Measurements from ENCODE around the gene SEC23IP. TPM values are rescaled to one million over a fixed set of nuclear protein-coding genes. Genes with fewer than 3 reads are reported as not detected.

The SEC23IP gene
- polyA plus RNA-seq, 3 donors = 11.5 to 43.8 (median 42.0) TPM

GRCh38 chr10:119871881-119872609 lies 20.5 kb upstream of the SEC23IP start:
- H3K36me3 Mint-ChIP-seq = peaks cover 3 to 6% of the 10 kb centered on the region in 2 donors
- peaks cover 57% of the 10 kb centered on the region for H3K79me2 ChIP-seq (ENCODE audit: insufficient read depth, low read length)
- peaks cover 55% of the 10 kb centered on the region for H3K4me1 Mint-ChIP-seq
- H4K20me1 ChIP-seq (ENCODE audit: insufficient read depth, low read length) = peaks cover 52% of the 10 kb centered on the region
- H3K9me3 ChIP-seq (replicated peaks in 1 of 2; ENCODE audit: control insufficient read depth in 1 of 2, insufficient read depth in 1 of 2, low read length in 2 of 2) = no peaks in the 10 kb centered on the region
- no peak for TF ChIP-seq CTCF (IDR thresholded peaks at IDR 0.05)
- peak overlapping the region; percentile 94 for H3K4me2 ChIP-seq (replicated peaks; ENCODE audit: extremely low read depth, low read length, poor library complexity, severe bottlenecking)
- peak overlapping the region; percentile 76 for H3K9ac ChIP-seq (ENCODE audit: insufficient read depth, low read length, poor library complexity, severe bottlenecking)
- under 1% methylated on average over 44 of the region's 56 CpGs for WGBS (ENCODE audit: insufficient coverage)
- no peaks in the 10 kb centered on the region for H3K27me3 ChIP-seq (ENCODE audit: control insufficient read depth in 2 of 2, insufficient read depth in 2 of 2, low read length in 2 of 2)
- peaks cover 38 to 58% of the 10 kb centered on the region in 2 donors for H3K4me1 ChIP-seq (ENCODE audit: control insufficient read depth in 1 of 2, insufficient read depth in 2 of 2, low read length in 2 of 2)
- H2AFZ ChIP-seq (ENCODE audit: insufficient read depth, low read depth, low read length, poor library complexity, severe bottlenecking) = peak overlapping the region; percentile 96
- peak overlapping the region; percentile 55 to 88 (median 87) for H3K4me3 ChIP-seq (replicated peaks in 1 of 3; ENCODE audit: low read depth in 2 of 3, low read length in 3 of 3)
- peak in 2 of 3 donors; percentile 49 to 66 for DNase-seq
- peak overlapping the region; percentile 78 to 79 for H3K4me3 Mint-ChIP-seq
- H3K36me3 ChIP-seq (replicated peaks in 1 of 2; ENCODE audit: control insufficient read depth in 1 of 2, insufficient read depth in 2 of 2, low read length in 2 of 2) = no peaks in the 10 kb centered on the region
- no peaks in the 10 kb centered on the region for H3K27me3 Mint-ChIP-seq (ENCODE audit: low read depth in 3 of 3)
- intact Hi-C loops (cut with micrococcal nuclease) = loop anchor here (2.0 to 10.0 kb wide), 3 partner anchors 21 to 1527 kb away; partner anchors contain the start of genes TIAL1 (in 2 of the 2), FAM204A (in 1 of the 2) and SEC23IP (in 1 of the 2)
- H3K27ac Mint-ChIP-seq = peak overlapping the region; percentile 49 to 78 (median 73)
- peak overlapping the region; percentile 58 to 89 for H3K27ac ChIP-seq (ENCODE audit: low read depth in 1 of 2, low read length in 2 of 2)
- peaks cover 0 to 1% (median 0%) of the 10 kb centered on the region in 7 donors for H3K9me3 Mint-ChIP-seq

GRCh38 chr10:119872610-119872859 lies 20.0 kb upstream of the SEC23IP start, which contains the start of gene MCMBP:
Gene MCMBP (minus strand): TSS chr10:119872843. CDS start chr10:119872584, 259 bp downstream.
- intact Hi-C loops (cut with micrococcal nuclease) = loop anchor here (2.0 to 10.0 kb wide), 3 partner anchors 20 to 1528 kb away; partner anchors contain the start of genes TIAL1 (in 2 of the 2), FAM204A (in 1 of the 2) and SEC23IP (in 1 of the 2)
- Mint-ChIP-seq H3K4me1 (peaks cover 52% of the 10 kb centered on the region), H3K27ac (peak within 1 kb of the TSS; percentile 91 to 99 (median 95)), H3K4me3 (peak within 1 kb of the TSS; percentile 87 to 95), H3K36me3 (peaks cover 3 to 6% of the 10 kb centered on the region in 2 donors), H3K27me3 (ENCODE audit: low read depth in 3 of 3) (no peaks in the 10 kb centered on the region), H3K9me3 (peaks cover 0 to 1% (median 0%) of the 10 kb centered on the region in 7 donors)
- TF ChIP-seq CTCF (IDR thresholded peaks at IDR 0.05) = no peak
- peaks cover 52% of the 10 kb centered on the region for H3K79me2 ChIP-seq (ENCODE audit: insufficient read depth, low read length)
- peak within 1 kb of the TSS; percentile 76 for H3K9ac ChIP-seq (ENCODE audit: insufficient read depth, low read length, poor library complexity, severe bottlenecking)
- peak within 1 kb of the TSS; percentile 96 for H2AFZ ChIP-seq (ENCODE audit: insufficient read depth, low read depth, low read length, poor library complexity, severe bottlenecking)
- DNase-seq = no peak
- H3K4me1 ChIP-seq (ENCODE audit: control insufficient read depth in 1 of 2, insufficient read depth in 2 of 2, low read length in 2 of 2) = peaks cover 35 to 54% of the 10 kb centered on the region in 2 donors
- no peaks in the 10 kb centered on the region for H3K9me3 ChIP-seq (replicated peaks in 1 of 2; ENCODE audit: control insufficient read depth in 1 of 2, insufficient read depth in 1 of 2, low read length in 2 of 2)
- peak within 1 kb of the TSS; percentile 81 to 88 (median 87) for H3K4me3 ChIP-seq (replicated peaks in 1 of 3; ENCODE audit: low read depth in 2 of 3, low read length in 3 of 3)
- WGBS (ENCODE audit: insufficient coverage) = 0% methylated on average over 42 of the region's 42 CpGs
- peaks cover 47% of the 10 kb centered on the region for H4K20me1 ChIP-seq (ENCODE audit: insufficient read depth, low read length)
- H3K27ac ChIP-seq (ENCODE audit: low read depth in 1 of 2, low read length in 2 of 2) = peak within 1 kb of the TSS; percentile 80 to 89
- H3K36me3 ChIP-seq (replicated peaks in 1 of 2; ENCODE audit: control insufficient read depth in 1 of 2, insufficient read depth in 2 of 2, low read length in 2 of 2) = no peaks in the 10 kb centered on the region
- H3K4me2 ChIP-seq (replicated peaks; ENCODE audit: extremely low read depth, low read length, poor library complexity, severe bottlenecking) = peak within 1 kb of the TSS; percentile 94
- no peaks in the 10 kb centered on the region for H3K27me3 ChIP-seq (ENCODE audit: control insufficient read depth in 2 of 2, insufficient read depth in 2 of 2, low read length in 2 of 2)
